ENCODE data around the gene CD48. TPM values are rescaled to one million over a fixed set of nuclear protein-coding genes. Genes with fewer than 3 reads are reported as not detected.

The CD48 gene
- polyA plus RNA-seq, 2 donors, result 3.3 to 4.6 TPM

DNA sequence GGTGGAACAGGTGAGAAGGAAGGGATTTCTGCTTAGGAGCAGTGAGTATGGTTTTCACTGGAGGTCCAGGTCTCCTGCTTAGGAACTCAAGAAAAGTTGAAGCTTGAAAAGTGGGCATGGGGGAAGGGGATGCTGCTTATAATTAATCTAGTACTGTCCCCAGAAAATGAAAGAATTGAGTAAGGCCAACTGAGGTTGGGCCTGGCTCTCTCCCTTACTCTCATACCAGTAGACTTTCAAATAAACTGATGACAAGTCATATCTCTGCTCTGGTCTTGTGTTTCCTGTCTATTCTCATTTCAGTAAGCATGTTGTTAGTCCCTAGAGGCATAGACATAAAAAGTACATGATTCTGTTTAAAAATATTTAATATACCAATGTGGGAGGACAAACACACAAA, 26.4 kb downstream of the CD48 start:
- Histone ChIP-seq H3K27ac (ENCODE audit: low read depth in 2 of 2, low read length in 1 of 2) (no peak overlapping the region), H3K27me3 (ENCODE audit: control insufficient read depth in 1 of 2, insufficient read depth in 2 of 2, low read length in 2 of 2) (no peaks in the 10 kb centered on the region), H3K36me3 (ENCODE audit: control insufficient read depth in 2 of 2, insufficient read depth in 2 of 2, low read length in 1 of 2) (no peaks in the 10 kb centered on the region), H3K9me3 (ENCODE audit: control insufficient read depth in 2 of 2, insufficient read depth in 1 of 2, low read depth in 1 of 2, low read length in 1 of 2) (no peaks in the 10 kb centered on the region), H3K4me3 (ENCODE audit: low read depth in 1 of 2, low read length in 2 of 2) (no peak overlapping the region), H3K4me1 (ENCODE audit: control insufficient read depth in 2 of 2, insufficient read depth in 2 of 2, low read length in 1 of 2) (no peaks in the 10 kb centered on the region)

DNA sequence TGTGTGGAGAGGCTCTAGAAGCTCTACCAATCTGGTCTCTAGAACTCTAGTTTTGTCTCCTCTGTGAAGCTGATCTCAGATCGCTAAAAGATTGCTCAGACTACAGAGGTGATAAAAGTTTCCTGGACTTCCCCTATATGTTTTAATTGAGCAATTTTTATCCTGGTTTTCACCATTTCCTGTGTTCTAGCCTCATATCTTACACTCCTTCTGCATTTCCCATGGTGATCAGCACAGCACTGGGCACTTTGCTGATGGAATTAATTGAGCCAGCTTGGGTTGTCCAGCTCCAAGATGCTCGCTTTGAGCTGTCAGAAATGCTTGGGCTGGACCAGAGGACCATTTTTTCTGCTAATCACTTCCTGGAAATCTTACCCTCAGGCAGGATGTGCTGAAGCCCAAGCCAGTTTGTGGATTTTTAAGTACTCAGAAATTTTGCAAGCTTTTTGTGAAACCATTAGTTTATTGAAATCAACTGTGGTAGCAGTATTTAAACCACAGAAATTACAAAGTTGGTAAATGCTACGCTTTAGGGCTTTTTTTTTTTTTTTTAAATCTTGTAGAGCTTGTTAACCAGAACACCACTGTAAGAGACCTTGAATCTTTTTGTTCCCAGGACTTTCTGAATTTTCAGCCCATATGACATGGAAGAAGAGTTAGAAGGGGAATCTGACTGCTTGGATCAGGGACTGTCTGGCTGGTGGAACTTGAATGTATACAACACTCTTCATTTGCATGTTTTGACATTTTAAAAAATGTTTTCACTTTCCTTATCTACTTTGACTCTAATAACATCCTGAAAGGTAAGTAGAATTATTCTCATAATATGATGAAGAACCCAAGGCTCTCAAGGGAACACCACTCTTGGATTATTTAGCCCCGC, 28.4 kb downstream of the CD48 start:
- H3K9me3 ChIP-seq (ENCODE audit: control insufficient read depth in 2 of 2, insufficient read depth in 1 of 2, low read depth in 1 of 2, low read length in 1 of 2), result no peaks in the 10 kb centered on the region
- no peaks in the 10 kb centered on the region for H3K36me3 ChIP-seq (ENCODE audit: control insufficient read depth in 2 of 2, insufficient read depth in 2 of 2, low read length in 1 of 2)
- no peak overlapping the region for H3K4me3 ChIP-seq (ENCODE audit: low read depth in 1 of 2, low read length in 2 of 2)
- no peak overlapping the region for H3K27ac ChIP-seq (ENCODE audit: low read depth in 2 of 2, low read length in 1 of 2)
- WGBS, 2 donors, result 63 to 68% methylated on average over 4 of the region's 4 CpGs
- H3K27me3 ChIP-seq (ENCODE audit: control insufficient read depth in 1 of 2, insufficient read depth in 2 of 2, low read length in 2 of 2), result no peaks in the 10 kb centered on the region
- H3K4me1 ChIP-seq (ENCODE audit: control insufficient read depth in 2 of 2, insufficient read depth in 2 of 2, low read length in 1 of 2), result no peaks in the 10 kb centered on the region

DNA sequence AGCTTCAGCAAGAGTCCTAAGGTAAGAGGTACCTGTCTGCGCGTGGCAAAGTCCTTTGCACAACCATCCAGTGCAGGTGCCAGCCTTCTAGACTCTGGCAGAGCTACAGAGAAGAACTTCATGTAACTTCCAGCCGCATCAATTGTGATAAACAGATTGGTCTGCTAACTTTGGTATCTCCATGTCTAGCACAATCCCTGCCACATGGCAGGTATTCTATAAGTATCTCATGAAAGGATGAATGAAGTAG, 29.8 kb downstream of the CD48 start:
- H3K4me1 ChIP-seq (ENCODE audit: control insufficient read depth in 2 of 2, insufficient read depth in 2 of 2, low read length in 1 of 2), result no peaks in the 10 kb centered on the region
- H3K9me3 ChIP-seq (ENCODE audit: control insufficient read depth in 2 of 2, insufficient read depth in 1 of 2, low read depth in 1 of 2, low read length in 1 of 2), result no peaks in the 10 kb centered on the region
- WGBS, 2 donors, result 88 to 96% methylated on average over 3 of the region's 3 CpGs
- H3K27me3 ChIP-seq (ENCODE audit: control insufficient read depth in 1 of 2, insufficient read depth in 2 of 2, low read length in 2 of 2), result no peaks in the 10 kb centered on the region
- H3K27ac ChIP-seq (ENCODE audit: low read depth in 2 of 2, low read length in 1 of 2), result no peak overlapping the region
- H3K36me3 ChIP-seq (ENCODE audit: control insufficient read depth in 2 of 2, insufficient read depth in 2 of 2, low read length in 1 of 2), result no peaks in the 10 kb centered on the region
- H3K4me3 ChIP-seq (ENCODE audit: low read depth in 1 of 2, low read length in 2 of 2), result no peak overlapping the region

DNA sequence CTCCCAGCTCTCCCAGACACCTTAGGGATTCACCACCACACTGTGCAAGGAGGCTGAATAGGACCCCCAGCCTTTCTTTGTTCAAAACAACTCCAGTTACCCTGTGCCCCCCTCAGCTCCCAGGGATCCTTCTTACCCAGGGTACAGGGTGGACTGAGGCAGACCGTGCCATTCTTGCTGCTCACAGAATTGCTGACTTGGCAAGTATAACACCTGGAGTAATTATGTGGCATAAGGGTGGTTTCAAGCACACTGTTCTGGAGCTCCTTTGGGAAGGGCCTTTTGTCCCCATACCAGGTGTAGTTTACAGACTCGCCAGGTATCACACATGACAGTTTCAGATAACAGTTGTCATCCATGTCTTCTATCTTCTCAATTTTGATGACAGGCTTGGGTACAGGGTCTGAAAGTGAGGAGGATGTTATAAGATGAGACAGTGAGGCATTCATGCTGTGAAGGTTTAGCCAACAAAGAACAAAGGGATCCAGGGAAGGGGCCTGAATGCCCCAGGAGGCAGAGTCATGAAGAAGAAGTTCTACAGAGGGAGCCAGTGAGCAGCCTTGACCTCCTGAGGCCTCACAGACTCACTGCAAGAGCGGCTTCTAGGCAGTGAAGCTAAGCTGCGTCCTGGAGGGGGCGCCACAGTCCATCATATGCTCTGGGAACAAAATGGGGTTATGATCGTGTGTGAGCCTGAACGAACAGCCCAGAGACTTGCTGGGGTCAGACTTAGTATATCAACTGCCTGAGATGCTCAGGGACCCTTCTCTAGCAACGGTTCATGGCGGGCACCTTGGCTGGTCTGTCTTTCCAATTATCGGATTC, 30.3 kb downstream of the CD48 start:
- H3K4me1 ChIP-seq (ENCODE audit: control insufficient read depth in 2 of 2, insufficient read depth in 2 of 2, low read length in 1 of 2), result no peaks in the 10 kb centered on the region
- no peaks in the 10 kb centered on the region for H3K9me3 ChIP-seq (ENCODE audit: control insufficient read depth in 2 of 2, insufficient read depth in 1 of 2, low read depth in 1 of 2, low read length in 1 of 2)
- no peak overlapping the region for H3K27ac ChIP-seq (ENCODE audit: low read depth in 2 of 2, low read length in 1 of 2)
- no peak overlapping the region for H3K4me3 ChIP-seq (ENCODE audit: low read depth in 1 of 2, low read length in 2 of 2)
- H3K36me3 ChIP-seq (ENCODE audit: control insufficient read depth in 2 of 2, insufficient read depth in 2 of 2, low read length in 1 of 2), result no peaks in the 10 kb centered on the region
- WGBS, 2 donors, result 54 to 58% methylated on average over 10 of the region's 10 CpGs
- no peaks in the 10 kb centered on the region for H3K27me3 ChIP-seq (ENCODE audit: control insufficient read depth in 1 of 2, insufficient read depth in 2 of 2, low read length in 2 of 2)

DNA sequence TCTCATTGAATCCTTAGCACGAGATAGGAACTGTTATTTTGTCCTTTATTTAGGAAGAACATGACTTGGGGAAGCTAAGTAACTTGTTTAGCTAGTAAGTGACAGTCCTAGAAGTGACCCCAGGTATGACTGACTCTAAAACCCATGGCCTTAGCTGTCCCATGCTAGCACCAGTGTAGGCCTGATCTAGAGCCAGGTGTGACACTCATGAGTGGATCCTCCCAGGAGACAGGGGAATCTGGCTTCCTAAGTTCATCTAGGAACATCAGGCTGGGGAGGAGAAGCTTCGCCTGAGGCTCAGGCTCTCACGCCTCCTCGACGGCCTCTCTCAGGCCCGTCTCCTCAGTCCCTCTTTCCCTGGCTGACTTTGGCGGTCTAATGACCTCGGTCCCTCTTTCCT, 31.2 kb downstream of the CD48 start:
- WGBS, 2 donors, result 89 to 93% methylated on average over 8 of the region's 8 CpGs
- no peaks in the 10 kb centered on the region for H3K36me3 ChIP-seq (ENCODE audit: control insufficient read depth in 2 of 2, insufficient read depth in 2 of 2, low read length in 1 of 2)

DNA sequence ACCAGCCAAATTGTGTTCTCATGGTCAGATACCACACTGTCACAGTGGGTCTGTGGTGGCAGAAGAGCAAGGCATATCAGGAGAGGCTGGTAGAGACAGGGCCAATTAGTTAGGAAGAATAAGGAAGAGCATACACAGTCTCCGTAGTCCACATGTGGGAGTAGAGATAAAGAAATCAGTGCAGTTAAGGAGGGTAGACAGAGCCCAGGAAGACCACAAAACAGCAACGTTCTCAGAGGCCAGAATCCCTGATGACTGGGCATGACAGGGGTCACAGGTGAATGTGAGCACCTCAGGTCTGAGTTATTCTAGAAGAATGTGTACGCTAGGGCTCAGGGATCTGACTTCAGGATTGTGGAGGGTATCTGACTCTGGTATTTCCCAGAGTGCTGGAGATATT, 31.7 kb downstream of the CD48 start:
- 78 to 86% methylated on average over 3 of the region's 3 CpGs for WGBS, 2 donors
- Histone ChIP-seq H3K27me3 (ENCODE audit: control insufficient read depth in 1 of 2, insufficient read depth in 2 of 2, low read length in 2 of 2) (no peaks in the 10 kb centered on the region), H3K36me3 (ENCODE audit: control insufficient read depth in 2 of 2, insufficient read depth in 2 of 2, low read length in 1 of 2) (no peaks in the 10 kb centered on the region), H3K27ac (ENCODE audit: low read depth in 2 of 2, low read length in 1 of 2) (no peak overlapping the region), H3K9me3 (ENCODE audit: control insufficient read depth in 2 of 2, insufficient read depth in 1 of 2, low read depth in 1 of 2, low read length in 1 of 2) (no peaks in the 10 kb centered on the region), H3K4me1 (ENCODE audit: control insufficient read depth in 2 of 2, insufficient read depth in 2 of 2, low read length in 1 of 2) (peaks cover 0 to 3% of the 10 kb centered on the region in 2 donors), H3K4me3 (ENCODE audit: low read depth in 1 of 2, low read length in 2 of 2) (no peak overlapping the region)

More for the DNA sequence above, 31.2 kb downstream of the CD48 start:
- H3K4me1 ChIP-seq (ENCODE audit: control insufficient read depth in 2 of 2, insufficient read depth in 2 of 2, low read length in 1 of 2), result peaks cover 0 to 3% of the 10 kb centered on the region in 2 donors
- H3K9me3 ChIP-seq (ENCODE audit: control insufficient read depth in 2 of 2, insufficient read depth in 1 of 2, low read depth in 1 of 2, low read length in 1 of 2), result no peaks in the 10 kb centered on the region
- no peak overlapping the region for H3K4me3 ChIP-seq (ENCODE audit: low read depth in 1 of 2, low read length in 2 of 2)
- no peaks in the 10 kb centered on the region for H3K27me3 ChIP-seq (ENCODE audit: control insufficient read depth in 1 of 2, insufficient read depth in 2 of 2, low read length in 2 of 2)
- H3K27ac ChIP-seq (ENCODE audit: low read depth in 2 of 2, low read length in 1 of 2), result no peak overlapping the region

DNA sequence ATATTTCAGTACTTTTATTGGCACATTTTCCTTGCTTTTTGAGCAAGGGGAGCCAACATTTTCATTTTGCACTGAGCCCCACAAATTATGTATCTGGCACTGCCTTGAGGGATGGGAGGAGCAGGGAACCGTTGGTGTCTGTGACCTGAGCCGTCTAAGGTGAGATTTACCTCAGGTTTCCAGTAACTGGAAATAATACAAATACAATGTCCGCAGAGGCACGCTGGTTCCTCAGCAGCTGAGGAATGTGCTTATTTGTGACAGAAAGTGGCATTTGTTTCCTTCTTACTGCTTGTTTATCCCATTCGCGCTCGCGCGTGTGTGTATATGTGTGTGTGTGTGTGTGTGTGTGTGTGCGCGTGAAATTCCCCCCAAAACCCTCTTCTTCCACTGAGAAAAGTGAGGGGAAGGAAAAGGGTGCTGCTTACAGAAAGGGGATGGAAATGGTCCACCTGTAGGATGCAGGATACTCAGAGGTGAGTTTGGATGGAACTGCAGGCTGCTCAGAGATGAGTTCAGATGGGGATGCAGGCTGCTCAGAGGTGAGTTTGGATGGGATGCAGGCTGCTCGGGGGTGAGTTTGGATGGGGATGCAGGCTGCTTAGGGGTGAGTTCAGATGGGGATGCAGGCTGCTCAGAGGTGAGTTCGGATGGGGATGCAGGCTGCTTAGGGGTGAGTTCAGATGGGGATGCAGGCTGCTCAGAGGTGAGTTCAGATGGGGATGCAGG, 34.6 kb downstream of the CD48 start:
- Histone ChIP-seq H3K4me3 (ENCODE audit: low read depth in 1 of 2, low read length in 2 of 2) (no peak overlapping the region), H3K36me3 (ENCODE audit: control insufficient read depth in 2 of 2, insufficient read depth in 2 of 2, low read length in 1 of 2) (no peaks in the 10 kb centered on the region), H3K27ac (ENCODE audit: low read depth in 2 of 2, low read length in 1 of 2) (no peak overlapping the region), H3K4me1 (ENCODE audit: control insufficient read depth in 2 of 2, insufficient read depth in 2 of 2, low read length in 1 of 2) (peaks cover 0 to 3% of the 10 kb centered on the region in 2 donors), H3K9me3 (ENCODE audit: control insufficient read depth in 2 of 2, insufficient read depth in 1 of 2, low read depth in 1 of 2, low read length in 1 of 2) (no peaks in the 10 kb centered on the region), H3K27me3 (ENCODE audit: control insufficient read depth in 1 of 2, insufficient read depth in 2 of 2, low read length in 2 of 2) (peaks cover 0 to 4% of the 10 kb centered on the region in 2 donors)
- 71 to 76% methylated on average over 13 of the region's 13 CpGs for WGBS, 2 donors

DNA sequence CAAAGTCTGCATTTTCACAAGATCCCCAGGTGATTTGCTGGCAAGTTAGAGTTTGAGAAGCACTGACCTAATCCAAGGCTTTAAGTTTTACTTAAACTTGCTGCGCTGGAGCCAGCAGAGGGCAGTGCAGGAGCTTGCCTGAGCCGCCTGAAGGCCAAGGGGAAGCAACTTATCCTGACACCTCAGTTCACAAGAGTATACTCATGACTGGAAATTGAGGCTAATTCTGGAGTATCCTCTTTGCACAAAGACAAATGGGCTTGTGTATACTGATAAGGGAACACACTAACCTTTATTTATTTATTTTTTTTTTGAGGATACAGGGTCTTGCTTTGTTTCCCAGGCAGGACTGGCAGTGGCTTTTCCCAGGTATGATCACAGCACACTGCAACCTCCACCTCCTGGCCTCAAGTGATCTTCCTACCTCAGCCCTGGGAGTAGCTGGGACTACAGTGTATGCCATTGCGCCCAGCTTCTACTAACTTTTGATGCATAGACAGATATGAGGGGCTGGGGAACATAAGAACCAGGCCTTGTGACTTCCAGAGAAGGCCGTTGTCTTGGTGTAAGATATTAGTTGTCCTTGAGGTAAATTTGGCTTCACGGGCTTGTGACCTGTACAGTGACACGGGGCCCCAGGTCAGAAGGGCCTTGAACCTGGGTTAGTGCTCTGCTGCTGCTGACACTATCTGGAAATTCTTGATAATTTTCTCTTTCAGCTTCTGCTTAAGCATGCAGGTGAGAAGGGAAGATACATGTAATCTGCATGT, 35.8 kb downstream of the CD48 start:
- WGBS, 2 donors, result 51 to 56% methylated on average over 6 of the region's 6 CpGs
- Histone ChIP-seq H3K4me1 (ENCODE audit: control insufficient read depth in 2 of 2, insufficient read depth in 2 of 2, low read length in 1 of 2) (peaks cover 0 to 3% of the 10 kb centered on the region in 2 donors), H3K27me3 (ENCODE audit: control insufficient read depth in 1 of 2, insufficient read depth in 2 of 2, low read length in 2 of 2) (peaks cover 0 to 4% of the 10 kb centered on the region in 2 donors), H3K9me3 (ENCODE audit: control insufficient read depth in 2 of 2, insufficient read depth in 1 of 2, low read depth in 1 of 2, low read length in 1 of 2) (no peaks in the 10 kb centered on the region), H3K4me3 (ENCODE audit: low read depth in 1 of 2, low read length in 2 of 2) (no peak overlapping the region), H3K36me3 (ENCODE audit: control insufficient read depth in 2 of 2, insufficient read depth in 2 of 2, low read length in 1 of 2) (no peaks in the 10 kb centered on the region), H3K27ac (ENCODE audit: low read depth in 2 of 2, low read length in 1 of 2) (no peak overlapping the region)

DNA sequence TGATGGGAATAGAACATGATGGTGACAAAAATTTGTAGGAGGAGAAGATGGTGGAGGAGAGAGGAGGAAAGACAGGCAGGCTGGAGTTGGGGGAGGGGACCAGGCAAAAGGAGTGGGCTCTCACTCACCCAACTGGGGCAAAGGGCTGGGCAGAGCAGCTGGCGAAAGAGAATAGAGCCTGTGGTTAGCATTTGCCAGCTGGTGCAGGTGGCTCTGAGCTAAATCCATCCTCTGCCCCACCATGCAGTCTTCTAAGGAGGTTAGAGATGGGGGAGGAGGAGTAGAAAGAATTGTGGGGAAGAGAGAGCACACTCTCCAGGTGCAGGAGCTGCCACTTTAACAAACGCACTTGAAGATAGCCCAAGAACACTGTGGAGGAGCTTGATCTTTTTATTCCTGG, 37.2 kb downstream of the CD48 start:
- 73 to 78% methylated on average over 2 of the region's 2 CpGs for WGBS, 2 donors

More for the DNA sequence above, 37.2 kb downstream of the CD48 start:
- Histone ChIP-seq H3K36me3 (ENCODE audit: control insufficient read depth in 2 of 2, insufficient read depth in 2 of 2, low read length in 1 of 2) (no peaks in the 10 kb centered on the region), H3K27ac (ENCODE audit: low read depth in 2 of 2, low read length in 1 of 2) (no peak overlapping the region), H3K9me3 (ENCODE audit: control insufficient read depth in 2 of 2, insufficient read depth in 1 of 2, low read depth in 1 of 2, low read length in 1 of 2) (peaks cover 2 to 3% of the 10 kb centered on the region in 2 donors), H3K4me3 (ENCODE audit: low read depth in 1 of 2, low read length in 2 of 2) (no peak overlapping the region), H3K4me1 (ENCODE audit: control insufficient read depth in 2 of 2, insufficient read depth in 2 of 2, low read length in 1 of 2) (peaks cover 0 to 3% of the 10 kb centered on the region in 2 donors), H3K27me3 (ENCODE audit: control insufficient read depth in 1 of 2, insufficient read depth in 2 of 2, low read length in 2 of 2) (peaks cover 0 to 4% of the 10 kb centered on the region in 2 donors)

Data from esophagus (tissue), 2 donors.